Fibroblast of the aortic adventitia (primary cell): ENCODE measurements around the gene HSPA12A. TPM values are rescaled to one million over a fixed set of nuclear protein-coding genes. Genes with fewer than 3 reads are reported as not detected.

Experiments used
- DNase-seq: peaks from one replicate; pipeline ENCODE4 v3.0.0-alpha.2; 2010; ENCODE audit warnings: low read depth
- H3K4me3 ChIP-seq: 2 replicates; pipeline ENCODE4 v1.5.1; 2011; ENCODE audit warnings: low read depth, mild to moderate bottlenecking, control low read depth, low read length, moderate library complexity
- CTCF ChIP-seq: IDR thresholded peaks from 2 replicates; pipeline ENCODE4 v1.5.1; 2011; ENCODE audit warnings: mild to moderate bottlenecking, low read length, control low read depth, inconsistent platforms; ENCODE audit not compliant: insufficient read depth
- total RNA-seq: library from RNA; depleted of rRNA; stranded (reverse); fragments of >200 nt; gene quantifications from 2 replicates; pipeline ENCODE4 v1.2.3, GENCODE V29; 2012; ENCODE audit warnings: low replicate concordance

Gene HSPA12A
- total RNA-seq, 1 donor = 10.3 TPM

GRCh38 chr10:116744885-116745284, 2.5 kb upstream of the HSPA12A start:
- no peak for TF ChIP-seq CTCF
- no peak for DNase-seq
- no peak overlapping the region for H3K4me3 ChIP-seq

- TF ChIP-seq CTCF = no peak
- no peak for DNase-seq
- no peak overlapping the region for H3K4me3 ChIP-seq
These were observed 1.9 kb upstream of the HSPA12A start for GRCh38 chr10:116744163-116744753.

- TF ChIP-seq CTCF = no peak
- H3K4me3 ChIP-seq = peak overlapping the region; percentile 68
- DNase-seq = no peak
These were observed 1.1 kb upstream of the HSPA12A start for GRCh38 chr10:116743266-116744064.

GRCh38 chr10:116741391-116742351, 695 bp downstream of the HSPA12A start:
- DNase-seq = no peak
- TF ChIP-seq CTCF = no peak
- H3K4me3 ChIP-seq = peak overlapping the region; percentile 70

- peak overlapping the region; percentile 70 for H3K4me3 ChIP-seq
- DNase-seq = no peak
- no peak for TF ChIP-seq CTCF
These were observed 1.4 kb downstream of the HSPA12A start for GRCh38 chr10:116740971-116741370.

GRCh38 chr10:116738339-116738738, 4.0 kb downstream of the HSPA12A start:
- DNase-seq = no peak
- TF ChIP-seq CTCF = no peak
- H3K4me3 ChIP-seq = no peak overlapping the region
